Measurements from ENCODE around the gene MDC1. TPM values are rescaled to one million over a fixed set of nuclear protein-coding genes. Genes with fewer than 3 reads are reported as not detected.

Gene MDC1
- total RNA-seq, 1 donor from 2014 or later = 25.2 TPM

GRCh38 chr6:30747902-30748769 is 31.1 kb upstream of the MDC1 start:
- Mint-ChIP-seq H3K9me3 (ENCODE audit: unreplicated experiment) (no peaks in the 10 kb centered on the region), H3K27me3 (ENCODE audit: low read depth, unreplicated experiment) (no peaks in the 10 kb centered on the region), H3K36me3 (ENCODE audit: low read depth, unreplicated experiment) (peaks cover 4% of the 10 kb centered on the region), H3K4me3 (ENCODE audit: unreplicated experiment) (no peak overlapping the region), H3K4me1 (ENCODE audit: low read depth, unreplicated experiment) (peaks cover 41% of the 10 kb centered on the region), H3K27ac (ENCODE audit: unreplicated experiment) (peak overlapping the region; percentile 80)
- Histone ChIP-seq H3K4me2 (ENCODE audit: low read length) (peak overlapping the region; percentile 43), H3K4me1 (ENCODE audit: insufficient read depth, low read length) (peaks cover 48% of the 10 kb centered on the region), H3K9ac (ENCODE audit: low read length) (peak overlapping the region; percentile 60), H3K27me3 (ENCODE audit: insufficient read depth, low read length) (no peaks in the 10 kb centered on the region), H3K36me3 (ENCODE audit: insufficient read depth, low read length) (no peaks in the 10 kb centered on the region), H3K9me3 (ENCODE audit: insufficient read depth, low read depth, low read length) (no peaks in the 10 kb centered on the region), H4K20me1 (ENCODE audit: insufficient read depth, low read length) (peaks cover 11% of the 10 kb centered on the region), H2AFZ (ENCODE audit: low read depth, low read length) (no peak overlapping the region), H3K27ac (ENCODE audit: low read depth, low read length) (peak overlapping the region; percentile 77), H3K79me2 (ENCODE audit: insufficient read depth, low read length) (peaks cover 14% of the 10 kb centered on the region), H3K4me3 (ENCODE audit: insufficient read depth, low read depth, low read length) (no peak overlapping the region)
- TF ChIP-seq CTCF (IDR thresholded peaks at IDR 0.05; ENCODE audit: insufficient read depth, low read depth, low read length) = no peak
- no peak for TF ChIP-seq EZH2 (IDR thresholded peaks at IDR 0.05; ENCODE audit: insufficient read depth, low read length)
- DNase-seq (ENCODE audit: low read depth) (no peak), FAIRE-seq (no peak)

GRCh38 chr6:30747300-30747687 is 30.2 kb upstream of the MDC1 start:
- H3K27ac Mint-ChIP-seq (ENCODE audit: unreplicated experiment) = peak overlapping the region; percentile 80
- Histone ChIP-seq H4K20me1 (ENCODE audit: insufficient read depth, low read length) (peaks cover 15% of the 10 kb centered on the region), H3K4me2 (ENCODE audit: low read length) (peak overlapping the region; percentile 43), H3K27me3 (ENCODE audit: insufficient read depth, low read length) (no peaks in the 10 kb centered on the region), H3K4me1 (ENCODE audit: insufficient read depth, low read length) (peaks cover 42% of the 10 kb centered on the region), H3K9me3 (ENCODE audit: insufficient read depth, low read depth, low read length) (no peaks in the 10 kb centered on the region), H3K36me3 (ENCODE audit: insufficient read depth, low read length) (no peaks in the 10 kb centered on the region), H3K9ac (ENCODE audit: low read length) (peak overlapping the region; percentile 60), H3K27ac (ENCODE audit: low read depth, low read length) (peak overlapping the region; percentile 77), H3K79me2 (ENCODE audit: insufficient read depth, low read length) (peaks cover 20% of the 10 kb centered on the region), H2AFZ (ENCODE audit: low read depth, low read length) (no peak overlapping the region), H3K4me3 (ENCODE audit: insufficient read depth, low read depth, low read length) (no peak overlapping the region)
- FAIRE-seq (no peak), DNase-seq (ENCODE audit: low read depth) (no peak)
- H3K27me3 Mint-ChIP-seq (ENCODE audit: low read depth, unreplicated experiment) = no peaks in the 10 kb centered on the region
- H3K9me3 Mint-ChIP-seq (ENCODE audit: unreplicated experiment) = no peaks in the 10 kb centered on the region
- TF ChIP-seq EZH2 (IDR thresholded peaks at IDR 0.05; ENCODE audit: insufficient read depth, low read length) = no peak
- TF ChIP-seq CTCF (IDR thresholded peaks at IDR 0.05; ENCODE audit: insufficient read depth, low read depth, low read length) = no peak
- no peak overlapping the region for H3K4me3 Mint-ChIP-seq (ENCODE audit: unreplicated experiment)
- peaks cover 5% of the 10 kb centered on the region for H3K36me3 Mint-ChIP-seq (ENCODE audit: low read depth, unreplicated experiment)
- peaks cover 33% of the 10 kb centered on the region for H3K4me1 Mint-ChIP-seq (ENCODE audit: low read depth, unreplicated experiment)

Measured in astrocyte (in vitro differentiated cells and primary cell).